ENCODE measurements around the gene DLGAP4. TPM values are rescaled to one million over a fixed set of nuclear protein-coding genes. Genes with fewer than 3 reads are reported as not detected.

DLGAP4 gene
- total and polyA plus RNA-seq, 9 of the 15 experiments (the other 6 are each of a cell fraction or from before 2014, with no cell fraction given): 0.31 to 34.1 (median 4.5) TPM

- Histone ChIP-seq H3K4me2 (ENCODE audit: insufficient read depth, low read length) (no peak overlapping the region), H3K9me1 (ENCODE audit: control insufficient read depth, insufficient read depth, low read length) (no peaks in the 10 kb centered on the region), H3K4me3 (no peak overlapping the region), H3K9me3 (replicated peaks; ENCODE audit: control insufficient read depth, insufficient read depth, low read depth, low read length) (no peaks in the 10 kb centered on the region), H2AFZ (ENCODE audit: low read depth, low read length) (no peak overlapping the region), H4K20me1 (replicated peaks; ENCODE audit: control insufficient read depth, insufficient read depth, low read length) (peaks cover 12% of the 10 kb centered on the region; the same call in 1 of the 2 replicates), H3K9ac (ENCODE audit: insufficient read depth in 1 of 2, low read depth in 2 of 2, low read length in 2 of 2) (no peak overlapping the region), H3K27me3 (ENCODE audit: control insufficient read depth in 2 of 2, insufficient read depth in 2 of 2, low read length in 2 of 2) (peaks cover 10 to 48% of the 10 kb centered on the region in 2 experiments; a peak in 4 of 5 replicates), H3K27ac (ENCODE audit: extremely low read depth, low read depth, low read length) (no peak overlapping the region), H3K4me1 (replicated peaks in 1 of 2; ENCODE audit: control insufficient read depth in 2 of 2, insufficient read depth in 2 of 2, low read length in 2 of 2) (peaks cover 0 to 5% of the 10 kb centered on the region in 2 experiments; a peak in 2 of 5 replicates), H3K79me2 (ENCODE audit: control insufficient read depth, insufficient read depth, low read length) (no peaks in the 10 kb centered on the region), H3K36me3 (ENCODE audit: control insufficient read depth, insufficient read depth, low read length) (no peaks in the 10 kb centered on the region)
- no TSS peak for BruUV-seq (replicated peaks)
- ChIA-PET POLR2A (interaction anchor here (0.9 kb wide), 1 partner anchor 63 kb away, joined by 3 read pairs; no protein-coding TSS in a partner anchor), CTCF (ENCODE audit: low intra/inter-chr PET ratio) (no interaction called here)
- FAIRE-seq (no peak), ATAC-seq (no peak), DNase-seq (ENCODE audit: extremely low read depth in 1 of 4, low spot score in 3 of 4) (no peak)
- in situ Hi-C loops (cut with MboI): no loop called here
- intact Hi-C loops (cut with micrococcal nuclease): no loop called here
- 1% methylated on average over 7 of the region's 7 CpGs for WGBS (ENCODE audit: insufficient coverage, low coverage, missing lambda C conversion rate)
- TF ChIP-seq SAFB (IDR thresholded peaks at IDR 0.05; ENCODE audit: borderline replicate concordance, low read depth, low read length): no peak
- TF ChIP-seq, protein P1, sequence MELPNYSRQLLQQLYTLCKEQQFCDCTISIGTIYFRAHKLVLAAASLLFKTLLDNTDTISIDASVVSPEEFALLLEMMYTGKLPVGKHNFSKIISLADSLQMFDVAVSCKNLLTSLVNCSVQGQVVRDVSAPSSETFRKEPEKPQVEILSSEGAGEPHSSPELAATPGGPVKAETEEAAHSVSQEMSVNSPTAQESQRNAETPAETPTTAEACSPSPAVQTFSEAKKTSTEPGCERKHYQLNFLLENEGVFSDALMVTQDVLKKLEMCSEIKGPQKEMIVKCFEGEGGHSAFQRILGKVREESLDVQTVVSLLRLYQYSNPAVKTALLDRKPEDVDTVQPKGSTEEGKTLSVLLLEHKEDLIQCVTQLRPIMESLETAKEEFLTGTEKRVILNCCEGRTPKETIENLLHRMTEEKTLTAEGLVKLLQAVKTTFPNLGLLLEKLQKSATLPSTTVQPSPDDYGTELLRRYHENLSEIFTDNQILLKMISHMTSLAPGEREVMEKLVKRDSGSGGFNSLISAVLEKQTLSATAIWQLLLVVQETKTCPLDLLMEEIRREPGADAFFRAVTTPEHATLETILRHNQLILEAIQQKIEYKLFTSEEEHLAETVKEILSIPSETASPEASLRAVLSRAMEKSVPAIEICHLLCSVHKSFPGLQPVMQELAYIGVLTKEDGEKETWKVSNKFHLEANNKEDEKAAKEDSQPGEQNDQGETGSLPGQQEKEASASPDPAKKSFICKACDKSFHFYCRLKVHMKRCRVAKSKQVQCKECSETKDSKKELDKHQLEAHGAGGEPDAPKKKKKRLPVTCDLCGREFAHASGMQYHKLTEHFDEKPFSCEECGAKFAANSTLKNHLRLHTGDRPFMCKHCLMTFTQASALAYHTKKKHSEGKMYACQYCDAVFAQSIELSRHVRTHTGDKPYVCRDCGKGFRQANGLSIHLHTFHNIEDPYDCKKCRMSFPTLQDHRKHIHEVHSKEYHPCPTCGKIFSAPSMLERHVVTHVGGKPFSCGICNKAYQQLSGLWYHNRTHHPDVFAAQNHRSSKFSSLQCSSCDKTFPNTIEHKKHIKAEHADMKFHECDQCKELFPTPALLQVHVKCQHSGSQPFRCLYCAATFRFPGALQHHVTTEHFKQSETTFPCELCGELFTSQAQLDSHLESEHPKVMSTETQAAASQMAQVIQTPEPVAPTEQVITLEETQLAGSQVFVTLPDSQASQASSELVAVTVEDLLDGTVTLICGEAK (IDR thresholded peaks at IDR 0.05): no peak
- TF ChIP-seq, protein P1 (CRISPR knock-in tag; IDR thresholded peaks at IDR 0.05): no peak
- no peak for TF ChIP-seq ATF4 (CRISPR knock-in tag; IDR thresholded peaks at IDR 0.05)
- TF ChIP-seq, protein P2, sequence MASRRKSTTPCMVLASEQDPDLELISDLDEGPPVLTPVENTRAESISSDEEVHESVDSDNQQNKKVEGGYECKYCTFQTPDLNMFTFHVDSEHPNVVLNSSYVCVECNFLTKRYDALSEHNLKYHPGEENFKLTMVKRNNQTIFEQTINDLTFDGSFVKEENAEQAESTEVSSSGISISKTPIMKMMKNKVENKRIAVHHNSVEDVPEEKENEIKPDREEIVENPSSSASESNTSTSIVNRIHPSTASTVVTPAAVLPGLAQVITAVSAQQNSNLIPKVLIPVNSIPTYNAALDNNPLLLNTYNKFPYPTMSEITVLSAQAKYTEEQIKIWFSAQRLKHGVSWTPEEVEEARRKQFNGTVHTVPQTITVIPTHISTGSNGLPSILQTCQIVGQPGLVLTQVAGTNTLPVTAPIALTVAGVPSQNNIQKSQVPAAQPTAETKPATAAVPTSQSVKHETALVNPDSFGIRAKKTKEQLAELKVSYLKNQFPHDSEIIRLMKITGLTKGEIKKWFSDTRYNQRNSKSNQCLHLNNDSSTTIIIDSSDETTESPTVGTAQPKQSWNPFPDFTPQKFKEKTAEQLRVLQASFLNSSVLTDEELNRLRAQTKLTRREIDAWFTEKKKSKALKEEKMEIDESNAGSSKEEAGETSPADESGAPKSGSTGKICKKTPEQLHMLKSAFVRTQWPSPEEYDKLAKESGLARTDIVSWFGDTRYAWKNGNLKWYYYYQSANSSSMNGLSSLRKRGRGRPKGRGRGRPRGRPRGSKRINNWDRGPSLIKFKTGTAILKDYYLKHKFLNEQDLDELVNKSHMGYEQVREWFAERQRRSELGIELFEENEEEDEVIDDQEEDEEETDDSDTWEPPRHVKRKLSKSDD (conservative IDR thresholded peaks at IDR 0.05; ENCODE audit: low read length): no peak
- no peak for TF ChIP-seq FOXJ2 (tag; IDR thresholded peaks at IDR 0.05)
- TF ChIP-seq HLTF (IDR thresholded peaks at IDR 0.05): no peak
- TF ChIP-seq FOXM1 (IDR thresholded peaks at IDR 0.05; ENCODE audit: low read depth): no peak
- TF ChIP-seq FOXM1 (CRISPR knock-in tag; IDR thresholded peaks at IDR 0.05; ENCODE audit: low read depth): no peak
- TF ChIP-seq MECOM (CRISPR knock-in tag; IDR thresholded peaks at IDR 0.05): no peak
Observed at GRCh38 chr20:36372666-36373065, 66.5 kb downstream of the DLGAP4 start.

Data from K562 (cell line).